Measurements from ENCODE around the gene PLD6. TPM values are rescaled to one million over a fixed set of nuclear protein-coding genes. Genes with fewer than 3 reads are reported as not detected.

The PLD6 gene
- polyA plus RNA-seq, 1 donor (not counting 4 experiments of a cell fraction or from before 2014, with no cell fraction given) = 1.6 TPM

- Histone ChIP-seq H3K9me3 (ENCODE audit: control insufficient read depth, low read depth, low read length) (no peaks in the 10 kb centered on the region), H3K36me3 (ENCODE audit: control insufficient read depth in 2 of 2, extremely low read depth in 1 of 2, insufficient read depth in 2 of 2, low read length in 2 of 2) (peaks cover 34 to 65% of the 10 kb centered on the region in 2 experiments), H3K4me1 (ENCODE audit: control insufficient read depth, extremely low read depth, insufficient read depth, low read length) (no peaks in the 10 kb centered on the region), H3K4me2 (ENCODE audit: control insufficient read depth, extremely low read depth, insufficient read depth, low read depth, low read length) (no peak overlapping the region), H3K4me3 (ENCODE audit: control insufficient read depth in 2 of 3, extremely low read depth in 1 of 3, insufficient read depth in 2 of 3, low read depth in 1 of 3, low read length in 3 of 3) (no peak overlapping the region), H3K27me3 (ENCODE audit: control insufficient read depth, extremely low read depth, insufficient read depth, low read length) (no peaks in the 10 kb centered on the region), H2AFZ (ENCODE audit: control insufficient read depth, low read length) (no peak overlapping the region), H3K9me1 (ENCODE audit: control insufficient read depth, extremely low read depth, insufficient read depth, low read length) (no peaks in the 10 kb centered on the region), H3K27ac (ENCODE audit: control insufficient read depth, insufficient read depth, low read length) (no peak overlapping the region), H3K79me2 (ENCODE audit: control insufficient read depth, insufficient read depth, low read length) (no peaks in the 10 kb centered on the region), H4K20me1 (ENCODE audit: control insufficient read depth, extremely low read depth, insufficient read depth, low read length) (peaks cover 2% of the 10 kb centered on the region), H3K9ac (ENCODE audit: control insufficient read depth, extremely low read depth, insufficient read depth, low read length) (no peak overlapping the region)
- FAIRE-seq = no peak
- DNase-seq (ENCODE audit: low read depth, low spot score) = no peak
- TF ChIP-seq EZH2 (IDR thresholded peaks at IDR 0.05; ENCODE audit: low read length) = no peak
- no peak for TF ChIP-seq CTCF (optimal IDR thresholded peaks at IDR 0.05 in 1 of 3, IDR thresholded peaks at IDR 0.05 in 1 of 3, conservative IDR thresholded peaks at IDR 0.05 in 1 of 3; ENCODE audit: extremely low read depth in 1 of 3, insufficient read depth in 2 of 3, low read length in 3 of 3)
- dilution Hi-C loops (cut with MboI; ENCODE audit: extremely low pct_ligation_motif_present, low sequenced_read_pairs) = no loop called here
These were observed 11.9 kb upstream of the PLD6 start for GRCh38 chr17:17217995-17218394.

- no peak for TF ChIP-seq CTCF (optimal IDR thresholded peaks at IDR 0.05 in 1 of 3, IDR thresholded peaks at IDR 0.05 in 1 of 3, conservative IDR thresholded peaks at IDR 0.05 in 1 of 3; ENCODE audit: extremely low read depth in 1 of 3, insufficient read depth in 2 of 3, low read length in 3 of 3)
- TF ChIP-seq EZH2 (IDR thresholded peaks at IDR 0.05; ENCODE audit: low read length) = no peak
- no peaks in the 10 kb centered on the region for H3K9me1 ChIP-seq (ENCODE audit: control insufficient read depth, extremely low read depth, insufficient read depth, low read length)
- H3K36me3 ChIP-seq (ENCODE audit: control insufficient read depth in 2 of 2, extremely low read depth in 1 of 2, insufficient read depth in 2 of 2, low read length in 2 of 2) = peaks cover 29 to 61% of the 10 kb centered on the region in 2 experiments
- no peak overlapping the region for H3K4me2 ChIP-seq (ENCODE audit: control insufficient read depth, extremely low read depth, insufficient read depth, low read depth, low read length)
- H3K27me3 ChIP-seq (ENCODE audit: control insufficient read depth, extremely low read depth, insufficient read depth, low read length) = no peaks in the 10 kb centered on the region
- dilution Hi-C loops (cut with MboI; ENCODE audit: extremely low pct_ligation_motif_present, low sequenced_read_pairs) = no loop called here
- H3K4me1 ChIP-seq (ENCODE audit: control insufficient read depth, extremely low read depth, insufficient read depth, low read length) = no peaks in the 10 kb centered on the region
- H3K9me3 ChIP-seq (ENCODE audit: control insufficient read depth, low read depth, low read length) = no peaks in the 10 kb centered on the region
- no peak overlapping the region for H3K4me3 ChIP-seq (ENCODE audit: control insufficient read depth in 2 of 3, extremely low read depth in 1 of 3, insufficient read depth in 2 of 3, low read depth in 1 of 3, low read length in 3 of 3)
- H3K79me2 ChIP-seq (ENCODE audit: control insufficient read depth, insufficient read depth, low read length) = no peaks in the 10 kb centered on the region
- no peak overlapping the region for H2AFZ ChIP-seq (ENCODE audit: control insufficient read depth, low read length)
- H4K20me1 ChIP-seq (ENCODE audit: control insufficient read depth, extremely low read depth, insufficient read depth, low read length) = peaks cover 2% of the 10 kb centered on the region
- FAIRE-seq (no peak), DNase-seq (ENCODE audit: low read depth, low spot score) (no peak)
- H3K9ac ChIP-seq (ENCODE audit: control insufficient read depth, extremely low read depth, insufficient read depth, low read length) = no peak overlapping the region
- no peak overlapping the region for H3K27ac ChIP-seq (ENCODE audit: control insufficient read depth, insufficient read depth, low read length)
These were observed 10.6 kb upstream of the PLD6 start for GRCh38 chr17:17216776-17217175.
